CD4-positive, alpha-beta T cell treated with Interferon alpha-2 for 1 hour (primary cell): ENCODE measurements around the gene DPH6.
"Not testable (repeated sequence)": the region's sequence is repeated elsewhere in the genome, so short reads cannot be mapped to it uniquely, and the experiment has no call there.

Experiments used
- DNase-seq, 2 donors: peaks; one replicate each; pipeline ENCODE4 v3.0.0-alpha.2; 2020 to 2022

DPH6 gene, protein sequence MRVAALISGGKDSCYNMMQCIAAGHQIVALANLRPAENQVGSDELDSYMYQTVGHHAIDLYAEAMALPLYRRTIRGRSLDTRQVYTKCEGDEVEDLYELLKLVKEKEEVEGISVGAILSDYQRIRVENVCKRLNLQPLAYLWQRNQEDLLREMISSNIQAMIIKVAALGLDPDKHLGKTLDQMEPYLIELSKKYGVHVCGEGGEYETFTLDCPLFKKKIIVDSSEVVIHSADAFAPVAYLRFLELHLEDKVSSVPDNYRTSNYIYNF

DNA sequence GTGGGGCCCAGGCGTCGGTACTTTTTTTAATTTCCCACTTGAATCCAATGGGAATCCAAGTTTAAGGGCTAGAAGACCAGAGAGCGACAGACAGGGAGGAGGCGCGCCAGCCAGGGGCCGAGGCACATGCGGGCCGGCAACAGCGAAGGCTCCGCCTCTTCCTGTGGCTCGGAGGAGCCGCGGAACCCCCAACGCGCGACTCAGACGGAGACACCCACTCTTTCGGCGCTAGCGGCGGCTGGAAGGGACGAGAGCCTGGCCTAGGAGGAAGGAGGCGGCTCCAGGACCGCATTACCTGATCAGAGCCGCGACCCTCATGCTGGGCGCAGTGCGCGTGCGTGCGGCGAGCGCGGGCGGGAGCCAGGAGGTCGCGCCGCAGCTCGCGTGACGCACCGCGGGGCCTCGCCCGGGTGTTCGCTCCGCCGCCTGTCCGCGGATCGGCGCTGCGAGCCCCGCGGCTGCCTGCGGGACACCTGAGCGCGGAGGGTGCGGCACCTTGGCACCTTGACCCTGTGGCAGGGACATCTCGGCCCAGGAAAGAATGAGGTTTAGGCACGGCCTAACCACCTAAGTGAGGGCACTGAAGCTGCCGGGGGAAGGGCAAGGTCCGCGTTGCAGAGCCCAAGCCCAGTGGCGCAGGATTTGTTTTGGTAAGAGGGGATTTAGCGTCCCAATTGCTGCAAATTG is at the start of gene DPH6:
TSS of gene DPH6 (minus strand) at position 342 of the 687 bp plus-strand sequence. CDS start at position 318, 24 bp downstream.
- DNase-seq: peak; percentile 83 to 86

GRCh38 chr15:35595656-35596055 is 49.7 kb upstream of the DPH6 start:
- no peak for DNase-seq

GRCh38 chr15:35591987-35592386 is 46.0 kb upstream of the DPH6 start:
- not testable (repeated sequence) for DNase-seq

- no peak for DNase-seq
Measured at GRCh38 chr15:35583863-35584528, 38.0 kb upstream of the DPH6 start.

DNA sequence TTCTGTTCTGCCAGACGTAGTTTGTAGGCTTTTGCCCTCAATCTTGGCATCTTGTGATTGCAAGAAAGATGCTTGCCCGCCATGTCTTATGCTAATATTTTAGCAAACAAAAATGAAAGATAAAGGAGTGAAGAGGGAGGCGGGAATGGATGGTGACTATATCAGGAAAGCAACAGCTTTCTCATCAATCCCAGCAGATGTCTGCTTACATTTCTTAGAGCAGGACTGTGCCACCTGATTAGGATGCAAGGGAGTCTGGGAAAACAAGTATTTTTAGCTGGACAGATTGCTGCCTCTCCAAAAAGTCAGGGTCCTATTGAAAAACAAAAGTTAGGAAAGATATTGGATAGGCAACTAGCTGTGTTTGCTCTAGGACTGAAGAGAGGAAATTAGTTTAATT is 34.6 kb upstream of the DPH6 start:
- DNase-seq: no peak

DNA sequence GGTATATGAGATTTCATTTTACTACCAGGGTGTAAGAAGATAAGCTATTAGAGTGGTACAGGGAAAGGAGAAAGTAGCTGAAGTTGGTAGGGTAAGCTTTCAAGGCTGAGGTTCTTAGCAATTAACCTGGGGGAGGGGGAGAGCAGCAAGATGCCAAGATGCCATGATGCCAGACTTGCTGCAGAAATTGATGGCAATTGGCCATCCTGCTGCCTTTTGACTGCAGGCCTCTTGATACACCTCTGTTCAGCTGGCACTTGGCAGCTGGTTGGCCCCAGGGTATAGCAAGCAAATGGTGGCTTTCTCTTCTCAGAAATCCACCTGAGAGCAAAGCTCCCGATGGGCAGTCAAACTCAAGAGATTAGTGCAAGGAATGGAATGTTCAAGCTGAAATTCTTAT is 21.4 kb upstream of the DPH6 start:
- no peak for DNase-seq

GRCh38 chr15:35566991-35567390 is 21.0 kb upstream of the DPH6 start:
- DNase-seq: no peak

GRCh38 chr15:35565901-35566300 is 19.9 kb upstream of the DPH6 start:
- DNase-seq: no peak

- no peak for DNase-seq
Measured at GRCh38 chr15:35562641-35563040, 16.7 kb upstream of the DPH6 start.

DNA sequence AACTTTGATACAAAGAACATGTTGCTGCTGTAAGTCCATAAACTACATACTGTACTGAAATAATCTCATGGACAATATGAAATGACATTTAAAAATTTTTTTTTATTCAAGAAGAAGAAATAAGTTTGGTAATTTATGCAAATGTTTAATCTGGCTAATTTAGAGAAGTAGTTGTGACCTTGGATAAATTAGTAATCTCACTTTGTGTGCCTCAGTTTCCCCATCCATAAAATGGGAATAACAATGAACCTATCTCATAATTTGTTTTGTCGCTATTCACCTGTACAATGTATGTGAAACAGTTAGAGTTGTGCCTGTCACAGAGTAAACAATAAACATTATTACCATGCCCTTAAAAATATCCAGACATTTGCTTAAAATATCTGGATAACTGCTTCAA is 15.3 kb upstream of the DPH6 start:
- DNase-seq: no peak

GRCh38 chr15:35560870-35561269 is 14.9 kb upstream of the DPH6 start:
- DNase-seq: no peak

DNA sequence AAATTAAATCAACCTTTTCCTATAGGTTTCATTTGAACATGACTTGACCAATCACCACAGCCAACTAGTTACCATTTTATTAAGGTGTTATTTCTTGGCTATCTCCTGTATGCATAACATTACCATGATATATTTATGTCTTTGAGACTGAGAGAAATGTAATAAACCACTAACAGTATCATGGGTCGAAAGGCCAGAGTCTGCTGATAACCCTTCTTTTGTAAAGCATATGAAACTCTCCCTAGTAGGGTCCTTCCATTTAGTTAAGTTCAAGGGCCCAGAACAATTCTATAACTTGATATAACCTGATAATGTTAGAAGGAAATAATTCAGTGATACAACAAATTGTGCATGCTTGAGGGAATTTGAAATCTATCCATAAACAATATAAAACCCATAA is 14.3 kb upstream of the DPH6 start:
- DNase-seq: no peak

DNA sequence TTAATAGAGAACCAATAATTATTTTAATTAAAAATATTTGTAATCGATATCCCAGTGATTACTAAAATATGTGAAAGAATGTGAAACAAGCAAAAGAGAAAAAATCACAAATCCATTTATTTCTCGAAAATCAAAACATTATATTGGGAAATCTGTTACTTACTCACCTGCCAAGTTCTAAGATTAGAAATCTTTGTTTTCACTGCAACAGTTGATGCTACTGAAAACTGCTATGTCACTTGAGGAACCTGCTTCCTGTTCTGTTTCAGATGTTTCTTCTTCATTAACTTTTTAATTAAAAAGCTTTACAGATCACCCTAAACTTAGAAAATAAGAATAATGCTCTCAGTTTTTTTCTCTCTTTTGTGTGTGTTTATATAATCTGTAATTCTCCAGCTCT is 13.7 kb upstream of the DPH6 start:
- no peak for DNase-seq

- DNase-seq: no peak
Measured at GRCh38 chr15:35557544-35557943, 11.6 kb upstream of the DPH6 start.

DNA sequence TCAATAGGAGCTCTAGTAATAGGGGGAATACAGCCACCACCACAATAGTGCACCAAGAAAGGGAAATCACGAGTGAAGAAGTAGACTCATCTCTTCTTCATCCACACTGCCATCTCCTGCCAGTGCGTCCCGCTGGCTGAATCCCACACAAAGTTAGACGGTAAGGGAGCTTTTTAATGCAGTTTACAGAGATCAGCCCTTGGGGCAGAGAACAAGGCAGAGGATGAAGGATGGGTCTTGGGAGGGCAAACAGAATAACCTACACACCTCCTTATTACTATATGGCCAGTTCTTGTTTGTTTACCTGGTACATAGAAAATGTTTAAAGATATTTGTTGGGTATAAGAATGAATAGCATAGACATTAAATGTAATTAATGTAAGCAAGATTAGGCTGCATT is 11.0 kb upstream of the DPH6 start:
- DNase-seq: no peak

GRCh38 chr15:35555244-35555643 is 9.3 kb upstream of the DPH6 start:
- DNase-seq: no peak

- no peak for DNase-seq
Measured at GRCh38 chr15:35550957-35551356, 5.0 kb upstream of the DPH6 start.

DNA sequence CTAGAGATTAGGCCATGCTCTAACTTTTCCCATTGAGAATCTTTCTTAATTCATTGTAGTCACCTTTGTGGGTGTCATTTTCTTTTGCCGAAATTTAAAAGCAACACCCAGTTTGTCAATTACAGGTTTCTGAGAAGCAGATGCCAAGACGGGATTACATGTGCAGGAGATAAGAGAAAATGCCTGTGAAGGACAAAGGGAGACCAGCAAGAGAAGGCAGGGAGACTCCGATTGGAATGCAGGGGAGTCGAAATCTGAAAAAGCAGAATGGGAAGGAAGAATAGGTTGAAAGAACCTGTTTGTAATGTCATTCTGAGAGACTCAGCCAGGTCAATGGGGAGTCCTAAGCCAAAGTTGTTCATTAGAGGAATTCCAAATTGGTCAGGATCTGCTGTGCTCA is 3.6 kb upstream of the DPH6 start:
- no peak for DNase-seq

DNA sequence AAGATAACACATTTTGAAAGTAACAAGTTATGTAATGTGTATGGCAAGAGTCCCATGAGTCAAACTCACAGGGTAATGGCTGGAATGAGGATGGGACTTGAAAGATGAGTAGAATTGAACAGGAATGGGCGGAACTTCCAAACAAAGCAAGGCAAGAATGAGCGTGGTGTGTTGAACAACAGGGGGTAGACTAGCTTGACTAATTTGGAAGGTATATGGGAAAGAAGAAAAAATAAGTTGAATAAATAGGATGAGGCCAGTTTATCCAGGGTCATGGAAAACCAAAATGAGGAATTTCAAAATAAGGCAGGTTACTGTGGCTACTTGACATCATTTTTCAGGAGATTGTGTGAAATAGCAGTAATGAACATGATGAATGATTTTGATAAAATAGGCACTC is 2.5 kb upstream of the DPH6 start:
- DNase-seq: no peak

- DNase-seq: no peak
Measured at GRCh38 chr15:35547775-35548364, 1.9 kb upstream of the DPH6 start.

GRCh38 chr15:35546511-35547381 is 781 bp upstream of the DPH6 start:
- peak in 1 of 2 donors; percentile 3 for DNase-seq

GRCh38 chr15:35545316-35545823 is 595 bp downstream of the DPH6 start:
- peak in 1 of 2 donors; percentile 1 for DNase-seq

- DNase-seq: no peak
Measured at GRCh38 chr15:35540885-35541284, 5.1 kb downstream of the DPH6 start.
